ENCODE measurements around the gene KCNIP4. TPM values are rescaled to one million over a fixed set of nuclear protein-coding genes. Genes with fewer than 3 reads are reported as not detected.

KCNIP4 gene
- total and polyA plus RNA-seq, 2 donors (not counting 3 experiments of a cell fraction or from before 2014, with no cell fraction given): not detected

DNA sequence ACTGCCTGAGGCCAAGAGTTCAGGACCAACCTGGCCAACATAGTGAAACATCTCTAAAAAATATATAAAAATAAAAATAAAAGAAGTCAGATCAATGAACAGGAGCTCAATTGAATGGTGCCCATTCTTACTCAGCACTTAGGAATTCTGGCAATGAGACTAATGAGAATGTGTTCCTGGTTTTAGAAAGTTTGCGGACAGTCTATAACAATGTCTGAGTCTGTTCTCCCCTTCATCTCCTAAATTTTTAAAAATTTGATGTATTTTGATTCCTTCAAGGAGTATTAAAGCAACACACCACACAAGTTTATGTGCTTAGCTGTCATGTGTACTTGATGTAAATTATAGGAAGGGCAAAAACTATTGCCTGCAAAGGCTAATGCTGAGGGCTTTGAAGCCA lies 30.6 kb upstream of the KCNIP4 start:
- ChIA-PET POLR2A (no interaction called here), CTCF (no interaction called here)
- H3K9me1 ChIP-seq (replicated peaks; ENCODE audit: control insufficient read depth, extremely low read depth, insufficient read depth, low read length): no peaks in the 10 kb centered on the region
- FAIRE-seq (no peak), DNase-seq (ENCODE audit: low read depth, low spot score) (no peak)
- H3K36me3 ChIP-seq (ENCODE audit: control insufficient read depth in 2 of 2, extremely low read depth in 1 of 2, insufficient read depth in 2 of 2, low read length in 2 of 2): no peaks in the 10 kb centered on the region
- no peak for TF ChIP-seq EZH2 (IDR thresholded peaks at IDR 0.05; ENCODE audit: borderline replicate concordance, low read depth, low read length, severe bottlenecking)
- TF ChIP-seq POLR2A (IDR thresholded peaks at IDR 0.05; ENCODE audit: low read depth, low read length): no peak
- TF ChIP-seq FOS (IDR thresholded peaks at IDR 0.05; ENCODE audit: borderline replicate concordance, insufficient read depth, low read length): no peak
- TF ChIP-seq MYC (IDR thresholded peaks at IDR 0.05; ENCODE audit: low read depth, low read length): no peak
- TF ChIP-seq, protein P1, sequence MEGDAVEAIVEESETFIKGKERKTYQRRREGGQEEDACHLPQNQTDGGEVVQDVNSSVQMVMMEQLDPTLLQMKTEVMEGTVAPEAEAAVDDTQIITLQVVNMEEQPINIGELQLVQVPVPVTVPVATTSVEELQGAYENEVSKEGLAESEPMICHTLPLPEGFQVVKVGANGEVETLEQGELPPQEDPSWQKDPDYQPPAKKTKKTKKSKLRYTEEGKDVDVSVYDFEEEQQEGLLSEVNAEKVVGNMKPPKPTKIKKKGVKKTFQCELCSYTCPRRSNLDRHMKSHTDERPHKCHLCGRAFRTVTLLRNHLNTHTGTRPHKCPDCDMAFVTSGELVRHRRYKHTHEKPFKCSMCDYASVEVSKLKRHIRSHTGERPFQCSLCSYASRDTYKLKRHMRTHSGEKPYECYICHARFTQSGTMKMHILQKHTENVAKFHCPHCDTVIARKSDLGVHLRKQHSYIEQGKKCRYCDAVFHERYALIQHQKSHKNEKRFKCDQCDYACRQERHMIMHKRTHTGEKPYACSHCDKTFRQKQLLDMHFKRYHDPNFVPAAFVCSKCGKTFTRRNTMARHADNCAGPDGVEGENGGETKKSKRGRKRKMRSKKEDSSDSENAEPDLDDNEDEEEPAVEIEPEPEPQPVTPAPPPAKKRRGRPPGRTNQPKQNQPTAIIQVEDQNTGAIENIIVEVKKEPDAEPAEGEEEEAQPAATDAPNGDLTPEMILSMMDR (IDR thresholded peaks at IDR 0.05; ENCODE audit: extremely low read depth in 1 of 2, insufficient read depth in 1 of 2, low read depth in 1 of 2, low read length in 2 of 2): no peak
- no peak for TF ChIP-seq JUN (IDR thresholded peaks at IDR 0.05; ENCODE audit: borderline replicate concordance, insufficient read depth, insufficient read length, low read depth)
- TF ChIP-seq, protein P2, sequence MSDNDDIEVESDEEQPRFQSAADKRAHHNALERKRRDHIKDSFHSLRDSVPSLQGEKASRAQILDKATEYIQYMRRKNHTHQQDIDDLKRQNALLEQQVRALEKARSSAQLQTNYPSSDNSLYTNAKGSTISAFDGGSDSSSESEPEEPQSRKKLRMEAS (IDR thresholded peaks at IDR 0.05; ENCODE audit: insufficient read depth, insufficient read length): no peak
- TF ChIP-seq GATA2 (IDR thresholded peaks at IDR 0.05; ENCODE audit: insufficient read depth, insufficient read length, low read depth, low read length): no peak
- H3K9me3 ChIP-seq (replicated peaks; ENCODE audit: control insufficient read depth, insufficient read depth, low read length): no peaks in the 10 kb centered on the region
- no peak overlapping the region for H3K4me3 ChIP-seq (replicated peaks in 1 of 3; ENCODE audit: insufficient read depth in 1 of 3, low read depth in 1 of 3, low read length in 3 of 3)
- intact Hi-C loops (cut with micrococcal nuclease) (no loop called here), dilution Hi-C loops (cut with MboI; ENCODE audit: extremely low pct_ligation_motif_present, low sequenced_read_pairs) (no loop called here)
- H3K4me1 ChIP-seq (ENCODE audit: control insufficient read depth, extremely low read depth, insufficient read depth, low read length): no peaks in the 10 kb centered on the region
- H3K27me3 ChIP-seq (ENCODE audit: control insufficient read depth in 2 of 2, insufficient read depth in 2 of 2, low read length in 2 of 2): no peaks in the 10 kb centered on the region
- no peak overlapping the region for H3K27ac ChIP-seq (ENCODE audit: insufficient read depth, low read depth, low read length)
- H4K20me1 ChIP-seq (replicated peaks; ENCODE audit: control insufficient read depth, extremely low read depth, insufficient read depth, low read length): no peaks in the 10 kb centered on the region
- H3K9ac ChIP-seq (replicated peaks; ENCODE audit: extremely low read depth, insufficient read depth, low read length): no peak overlapping the region
- BruUV-seq (replicated peaks): no TSS peak
- no peaks in the 10 kb centered on the region for H3K79me2 ChIP-seq (ENCODE audit: control insufficient read depth, insufficient read depth, low read length)
- no peak overlapping the region for H3K4me2 ChIP-seq (ENCODE audit: insufficient read depth, low read length)
- H2AFZ ChIP-seq (ENCODE audit: low read depth, low read length): no peak overlapping the region

All from endothelial cell of umbilical vein (primary cell).